Measurements from ENCODE around the gene PARS2. TPM values are rescaled to one million over a fixed set of nuclear protein-coding genes. Genes with fewer than 3 reads are reported as not detected.

Gene PARS2
- total and polyA plus RNA-seq, 2 experiments from 2014 or later: 5.9 to 13.6 TPM

DNA sequence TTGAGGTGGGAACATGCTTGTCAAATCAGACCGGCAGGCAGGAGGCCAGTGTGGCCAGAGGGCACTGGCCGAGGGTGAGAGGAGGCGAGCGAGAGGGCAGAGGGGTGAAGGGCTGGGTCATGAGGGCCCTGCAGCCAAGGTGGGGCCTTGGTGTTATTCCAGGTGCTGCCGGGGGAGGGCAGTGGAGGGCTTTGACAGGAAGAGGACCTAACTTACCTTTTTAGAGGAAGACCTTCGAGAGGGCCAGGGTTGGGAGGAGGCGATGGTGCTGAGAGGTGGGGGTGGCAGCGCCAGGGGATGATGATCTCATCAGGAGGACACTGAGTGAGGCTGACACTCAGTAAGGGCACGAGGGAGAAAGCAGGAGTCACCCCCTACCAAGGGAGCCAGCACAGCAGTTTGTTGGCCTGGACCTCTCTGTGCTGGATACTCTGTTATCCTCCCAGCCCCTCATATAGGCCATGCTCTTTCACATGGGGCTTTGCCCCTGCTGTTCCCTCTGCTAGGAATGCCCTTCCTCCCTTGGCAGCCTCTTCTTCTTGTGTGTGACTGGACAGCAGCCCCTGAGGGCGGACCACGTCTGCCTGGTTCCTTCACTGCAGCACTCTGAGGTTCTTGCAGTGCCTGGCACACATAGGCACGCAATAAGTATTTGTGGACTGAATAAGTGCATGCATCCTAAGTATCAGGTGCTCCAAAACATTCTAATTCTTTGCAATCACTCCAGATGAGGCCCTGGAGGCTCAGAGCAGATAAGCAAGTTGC lies 44.3 kb upstream of the PARS2 start:
- ATAC-seq (no peak), DNase-seq (ENCODE audit: low spot score) (no peak)
- H3K9me2 ChIP-seq (ENCODE audit: insufficient read depth): no peaks in the 10 kb centered on the region
- TF ChIP-seq POLR2AphosphoS5 (IDR thresholded peaks at IDR 0.05; ENCODE audit: low read depth): no peak
- TF ChIP-seq STAT1 (IDR thresholded peaks at IDR 0.05; ENCODE audit: unreplicated experiment): no peak
- TF ChIP-seq, protein P1, sequence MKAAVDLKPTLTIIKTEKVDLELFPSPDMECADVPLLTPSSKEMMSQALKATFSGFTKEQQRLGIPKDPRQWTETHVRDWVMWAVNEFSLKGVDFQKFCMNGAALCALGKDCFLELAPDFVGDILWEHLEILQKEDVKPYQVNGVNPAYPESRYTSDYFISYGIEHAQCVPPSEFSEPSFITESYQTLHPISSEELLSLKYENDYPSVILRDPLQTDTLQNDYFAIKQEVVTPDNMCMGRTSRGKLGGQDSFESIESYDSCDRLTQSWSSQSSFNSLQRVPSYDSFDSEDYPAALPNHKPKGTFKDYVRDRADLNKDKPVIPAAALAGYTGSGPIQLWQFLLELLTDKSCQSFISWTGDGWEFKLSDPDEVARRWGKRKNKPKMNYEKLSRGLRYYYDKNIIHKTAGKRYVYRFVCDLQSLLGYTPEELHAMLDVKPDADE (IDR thresholded peaks at IDR 0.05): no peak
- TF ChIP-seq, protein P2, sequence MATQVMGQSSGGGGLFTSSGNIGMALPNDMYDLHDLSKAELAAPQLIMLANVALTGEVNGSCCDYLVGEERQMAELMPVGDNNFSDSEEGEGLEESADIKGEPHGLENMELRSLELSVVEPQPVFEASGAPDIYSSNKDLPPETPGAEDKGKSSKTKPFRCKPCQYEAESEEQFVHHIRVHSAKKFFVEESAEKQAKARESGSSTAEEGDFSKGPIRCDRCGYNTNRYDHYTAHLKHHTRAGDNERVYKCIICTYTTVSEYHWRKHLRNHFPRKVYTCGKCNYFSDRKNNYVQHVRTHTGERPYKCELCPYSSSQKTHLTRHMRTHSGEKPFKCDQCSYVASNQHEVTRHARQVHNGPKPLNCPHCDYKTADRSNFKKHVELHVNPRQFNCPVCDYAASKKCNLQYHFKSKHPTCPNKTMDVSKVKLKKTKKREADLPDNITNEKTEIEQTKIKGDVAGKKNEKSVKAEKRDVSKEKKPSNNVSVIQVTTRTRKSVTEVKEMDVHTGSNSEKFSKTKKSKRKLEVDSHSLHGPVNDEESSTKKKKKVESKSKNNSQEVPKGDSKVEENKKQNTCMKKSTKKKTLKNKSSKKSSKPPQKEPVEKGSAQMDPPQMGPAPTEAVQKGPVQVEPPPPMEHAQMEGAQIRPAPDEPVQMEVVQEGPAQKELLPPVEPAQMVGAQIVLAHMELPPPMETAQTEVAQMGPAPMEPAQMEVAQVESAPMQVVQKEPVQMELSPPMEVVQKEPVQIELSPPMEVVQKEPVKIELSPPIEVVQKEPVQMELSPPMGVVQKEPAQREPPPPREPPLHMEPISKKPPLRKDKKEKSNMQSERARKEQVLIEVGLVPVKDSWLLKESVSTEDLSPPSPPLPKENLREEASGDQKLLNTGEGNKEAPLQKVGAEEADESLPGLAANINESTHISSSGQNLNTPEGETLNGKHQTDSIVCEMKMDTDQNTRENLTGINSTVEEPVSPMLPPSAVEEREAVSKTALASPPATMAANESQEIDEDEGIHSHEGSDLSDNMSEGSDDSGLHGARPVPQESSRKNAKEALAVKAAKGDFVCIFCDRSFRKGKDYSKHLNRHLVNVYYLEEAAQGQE (IDR thresholded peaks at IDR 0.05; ENCODE audit: unreplicated experiment): no peak
- TF ChIP-seq, protein P3, sequence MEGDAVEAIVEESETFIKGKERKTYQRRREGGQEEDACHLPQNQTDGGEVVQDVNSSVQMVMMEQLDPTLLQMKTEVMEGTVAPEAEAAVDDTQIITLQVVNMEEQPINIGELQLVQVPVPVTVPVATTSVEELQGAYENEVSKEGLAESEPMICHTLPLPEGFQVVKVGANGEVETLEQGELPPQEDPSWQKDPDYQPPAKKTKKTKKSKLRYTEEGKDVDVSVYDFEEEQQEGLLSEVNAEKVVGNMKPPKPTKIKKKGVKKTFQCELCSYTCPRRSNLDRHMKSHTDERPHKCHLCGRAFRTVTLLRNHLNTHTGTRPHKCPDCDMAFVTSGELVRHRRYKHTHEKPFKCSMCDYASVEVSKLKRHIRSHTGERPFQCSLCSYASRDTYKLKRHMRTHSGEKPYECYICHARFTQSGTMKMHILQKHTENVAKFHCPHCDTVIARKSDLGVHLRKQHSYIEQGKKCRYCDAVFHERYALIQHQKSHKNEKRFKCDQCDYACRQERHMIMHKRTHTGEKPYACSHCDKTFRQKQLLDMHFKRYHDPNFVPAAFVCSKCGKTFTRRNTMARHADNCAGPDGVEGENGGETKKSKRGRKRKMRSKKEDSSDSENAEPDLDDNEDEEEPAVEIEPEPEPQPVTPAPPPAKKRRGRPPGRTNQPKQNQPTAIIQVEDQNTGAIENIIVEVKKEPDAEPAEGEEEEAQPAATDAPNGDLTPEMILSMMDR (conservative IDR thresholded peaks at IDR 0.05; ENCODE audit: low read depth in 2 of 2): peak in 1 of 2 experiments; percentile 37; a peak in 2 of 4 replicates
- TF ChIP-seq EZH2phosphoT487 (IDR thresholded peaks at IDR 0.05; ENCODE audit: unreplicated experiment): no peak
- no peak for TF ChIP-seq CREB1 (CRISPR knock-in tag; IDR thresholded peaks at IDR 0.05; ENCODE audit: low read depth)
- TF ChIP-seq ZNF114 (CRISPR knock-in tag; IDR thresholded peaks at IDR 0.05): no peak
- H3K79me2 ChIP-seq (replicated peaks; ENCODE audit: insufficient read depth): no peaks in the 10 kb centered on the region
- H3K4me3 ChIP-seq: no peak overlapping the region
- H3K9me3 Mint-ChIP-seq: no peaks in the 10 kb centered on the region
- no peaks in the 10 kb centered on the region; the same call in 1 of the 2 replicates for H3F3A ChIP-seq (replicated peaks; ENCODE audit: low read depth)
- H3K36me3 Mint-ChIP-seq (ENCODE audit: low read depth): no peaks in the 10 kb centered on the region
- no peak overlapping the region for H3K27ac Mint-ChIP-seq
- no peak overlapping the region for H3K27ac ChIP-seq (ENCODE audit: low read depth)
- H3K4me1 ChIP-seq (ENCODE audit: insufficient read depth): peaks cover 7% of the 10 kb centered on the region
- no peak overlapping the region for H2AFZ ChIP-seq
- H3K4me3 Mint-ChIP-seq: no peak overlapping the region
- peaks cover 17% of the 10 kb centered on the region for H3K27me3 Mint-ChIP-seq (ENCODE audit: insufficient read depth, low read depth, poor library complexity)
- no peaks in the 10 kb centered on the region for H3K27me3 ChIP-seq (ENCODE audit: insufficient read depth)
- H3K4me2 ChIP-seq: no peak overlapping the region
- peaks cover 19% of the 10 kb centered on the region for H3K4me1 Mint-ChIP-seq
- H4K20me1 ChIP-seq (replicated peaks; ENCODE audit: insufficient read depth): no peaks in the 10 kb centered on the region
- no peaks in the 10 kb centered on the region for H3K36me3 ChIP-seq (ENCODE audit: insufficient read depth)

DNA sequence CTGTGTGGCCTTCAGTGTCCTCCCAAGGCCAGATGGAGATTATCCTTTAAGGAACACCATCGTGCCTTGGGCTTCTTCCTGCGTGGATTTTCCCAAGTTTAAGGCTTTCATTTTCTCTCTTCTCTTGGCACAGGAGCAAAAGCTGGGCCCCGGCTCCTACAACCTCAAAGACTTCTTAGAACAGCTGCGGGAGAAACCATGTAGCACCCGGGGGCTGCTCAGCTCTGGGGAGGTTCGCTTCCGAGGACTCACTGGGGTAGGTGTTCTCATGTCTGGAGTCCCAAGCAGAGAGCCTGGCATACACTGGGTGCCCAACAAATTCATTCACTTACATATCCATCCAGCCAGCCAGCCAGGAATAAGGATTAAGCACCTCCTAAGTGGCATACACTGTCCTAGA lies 43.4 kb upstream of the PARS2 start:
- Histone ChIP-seq H3K79me2 (replicated peaks; ENCODE audit: insufficient read depth) (no peaks in the 10 kb centered on the region), H3K27me3 (ENCODE audit: insufficient read depth) (no peaks in the 10 kb centered on the region), H4K20me1 (replicated peaks; ENCODE audit: insufficient read depth) (no peaks in the 10 kb centered on the region), H3K4me1 (ENCODE audit: insufficient read depth) (no peaks in the 10 kb centered on the region), H3K4me2 (no peak overlapping the region), H3F3A (replicated peaks; ENCODE audit: low read depth) (no peaks in the 10 kb centered on the region), H3K4me3 (no peak overlapping the region), H2AFZ (no peak overlapping the region), H3K9me2 (ENCODE audit: insufficient read depth) (no peaks in the 10 kb centered on the region), H3K27ac (ENCODE audit: low read depth) (no peak overlapping the region), H3K36me3 (ENCODE audit: insufficient read depth) (no peaks in the 10 kb centered on the region)
- Mint-ChIP-seq H3K4me1 (peaks cover 11% of the 10 kb centered on the region), H3K27me3 (ENCODE audit: insufficient read depth, low read depth, poor library complexity) (peaks cover 8% of the 10 kb centered on the region), H3K9me3 (no peaks in the 10 kb centered on the region), H3K36me3 (ENCODE audit: low read depth) (no peaks in the 10 kb centered on the region), H3K4me3 (no peak overlapping the region), H3K27ac (no peak overlapping the region)
- no peak for ATAC-seq
- DNase-seq (ENCODE audit: low spot score): no peak
- TF ChIP-seq, protein P1 (IDR thresholded peaks at IDR 0.05): no peak
- TF ChIP-seq, protein P2 (IDR thresholded peaks at IDR 0.05; ENCODE audit: unreplicated experiment): no peak

Measured in GM23338 (cell line).